Measurements from ENCODE around the gene RHBDD1. TPM values are rescaled to one million over a fixed set of nuclear protein-coding genes. Genes with fewer than 3 reads are reported as not detected.
A peak's percentile ranks its signal among the peaks of the same experiment; 100 is the strongest.

Gene RHBDD1
- polyA plus RNA-seq, 1 of the 3 experiments (the other 2 are of a cell fraction): 10.3 TPM

- TF ChIP-seq NRF1 (IDR thresholded peaks at IDR 0.05; ENCODE audit: low read depth, low read length) (peak; percentile 23; the same call in 1 of the 2 replicates), JUND (IDR thresholded peaks at IDR 0.05) (no peak), MXI1 (IDR thresholded peaks at IDR 0.05; ENCODE audit: low read depth, low read length) (peak; percentile 65; the same call in 1 of the 2 replicates), CTCF (IDR thresholded peaks at IDR 0.05) (no peak), RAD21 (IDR thresholded peaks at IDR 0.05; ENCODE audit: low read length) (peak; percentile 51), TAF1 (IDR thresholded peaks at IDR 0.05; ENCODE audit: borderline replicate concordance, low read depth, low read length) (peak; percentile 66; the same call in 1 of the 2 replicates), FOXJ3 (CRISPR knock-in tag; IDR thresholded peaks at IDR 0.05) (peak; percentile 49; the same call in 1 of the 2 replicates), CHD2 (IDR thresholded peaks at IDR 0.05; ENCODE audit: low read length, partially characterized antibody) (peak; percentile 8)
- TF ChIP-seq, protein P1, sequence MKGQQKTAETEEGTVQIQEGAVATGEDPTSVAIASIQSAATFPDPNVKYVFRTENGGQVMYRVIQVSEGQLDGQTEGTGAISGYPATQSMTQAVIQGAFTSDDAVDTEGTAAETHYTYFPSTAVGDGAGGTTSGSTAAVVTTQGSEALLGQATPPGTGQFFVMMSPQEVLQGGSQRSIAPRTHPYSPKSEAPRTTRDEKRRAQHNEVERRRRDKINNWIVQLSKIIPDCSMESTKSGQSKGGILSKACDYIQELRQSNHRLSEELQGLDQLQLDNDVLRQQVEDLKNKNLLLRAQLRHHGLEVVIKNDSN (IDR thresholded peaks at IDR 0.05; ENCODE audit: borderline replicate concordance, low read depth): peak; percentile 71
Measured at GRCh38 chr2:226799211-226799975, 36.5 kb upstream of the RHBDD1 start, which contains the start of gene IRS1 (continued).

DNA sequence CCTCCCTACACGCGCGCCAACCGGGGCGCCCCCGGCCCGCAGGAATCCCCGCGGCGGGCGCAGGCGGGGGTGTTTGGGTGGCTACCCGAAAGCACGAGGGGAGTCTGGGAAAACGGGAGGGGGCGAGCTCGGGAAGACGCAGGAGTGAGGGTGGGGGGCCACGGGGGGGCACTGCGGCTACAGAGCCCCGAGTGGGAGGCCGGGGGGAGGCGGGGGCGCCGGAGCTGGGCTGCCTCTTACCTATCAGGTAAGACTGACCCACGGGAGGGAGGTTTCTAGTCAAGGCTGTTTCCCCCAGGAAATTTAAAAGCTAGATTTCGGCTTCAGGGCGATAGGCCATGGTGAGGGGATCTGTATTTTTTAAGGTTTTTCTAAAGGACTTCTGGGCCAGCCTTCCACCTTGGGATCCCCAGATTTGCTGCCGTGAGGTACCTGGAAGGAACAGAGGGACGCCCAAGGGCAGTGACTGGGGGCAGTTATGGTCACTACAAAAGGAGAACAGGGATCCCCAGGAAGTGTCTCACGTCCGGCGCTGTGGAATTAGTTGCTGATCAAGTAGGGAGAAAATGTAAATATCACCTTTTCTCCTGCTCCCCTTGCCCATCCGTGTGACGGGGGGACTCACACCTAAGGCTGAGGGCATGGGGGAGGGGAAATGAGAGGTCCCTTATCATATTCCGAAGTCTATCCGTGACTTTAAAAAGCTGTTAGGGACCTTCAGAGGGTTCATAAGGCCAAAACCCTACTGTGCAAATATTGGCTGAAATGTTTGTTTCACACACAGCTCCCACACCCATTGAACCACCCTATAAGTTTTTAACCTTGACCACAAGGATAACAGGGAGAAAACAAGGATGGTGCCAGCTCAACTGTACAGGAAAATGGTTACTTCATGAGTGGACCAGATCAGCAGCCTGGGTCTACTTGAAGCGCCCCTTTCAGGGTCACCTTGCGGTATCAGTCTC is 35.6 kb upstream of the RHBDD1 start:
- H3K9me3 ChIP-seq: no peaks in the 10 kb centered on the region
- POLR2A ChIA-PET: interaction anchor here (1.1 kb wide), 1 partner anchor 911 kb away, joined by 3 read pairs; no protein-coding TSS in a partner anchor
- peak overlapping the region; percentile 62 to 69 for H3K27ac ChIP-seq (ENCODE audit: low read depth in 2 of 2, low read length in 1 of 2)
- peak overlapping the region; percentile 91; the same call in 1 of the 2 replicates for H3K9ac ChIP-seq
- peak; percentile 25 for DNase-seq
- H4K20me1 ChIP-seq (ENCODE audit: insufficient read depth): peaks cover 10% of the 10 kb centered on the region; the same call in 1 of the 2 replicates
- H2AFZ ChIP-seq (ENCODE audit: low read depth): peak overlapping the region; percentile 68
- WGBS (ENCODE audit: low lambda C conversion rate): 12% methylated on average over 23 of the region's 39 CpGs
- peaks cover 43% of the 10 kb centered on the region for H3K79me2 ChIP-seq (ENCODE audit: insufficient read depth)
- no peaks in the 10 kb centered on the region for H3K27me3 ChIP-seq (ENCODE audit: insufficient read depth)
- peaks cover 10% of the 10 kb centered on the region for H3F3A ChIP-seq (replicated peaks; ENCODE audit: insufficient read depth)
- CTCF ChIA-PET: interaction anchor here (0.7 to 4.0 kb wide), 35 partner anchors 11 to 1618 kb away, joined by 3 to 28 read pairs (median 3); partner anchors contain the start of gene RHBDD1
- H3K4me3 ChIP-seq (ENCODE audit: low read depth in 2 of 2, low read length in 1 of 2): peak overlapping the region; percentile 79 to 90
- peaks cover 3 to 10% of the 10 kb centered on the region in 2 experiments; a peak in 3 of 4 replicates for H3K4me1 ChIP-seq (ENCODE audit: control insufficient read depth in 1 of 2, insufficient read depth in 2 of 2, low read depth in 1 of 2, low read length in 1 of 2)
- peaks cover 0 to 25% of the 10 kb centered on the region in 2 experiments for H3K36me3 ChIP-seq (replicated peaks in 1 of 2; ENCODE audit: control insufficient read depth in 1 of 2, insufficient read depth in 2 of 2, low read length in 1 of 2)
- peak overlapping the region; percentile 74 for H3K4me2 ChIP-seq
- TF ChIP-seq NRF1 (IDR thresholded peaks at IDR 0.05; ENCODE audit: low read depth, low read length): no peak
- TF ChIP-seq CTCF (IDR thresholded peaks at IDR 0.05): peak; percentile 47
- TF ChIP-seq, protein P2, sequence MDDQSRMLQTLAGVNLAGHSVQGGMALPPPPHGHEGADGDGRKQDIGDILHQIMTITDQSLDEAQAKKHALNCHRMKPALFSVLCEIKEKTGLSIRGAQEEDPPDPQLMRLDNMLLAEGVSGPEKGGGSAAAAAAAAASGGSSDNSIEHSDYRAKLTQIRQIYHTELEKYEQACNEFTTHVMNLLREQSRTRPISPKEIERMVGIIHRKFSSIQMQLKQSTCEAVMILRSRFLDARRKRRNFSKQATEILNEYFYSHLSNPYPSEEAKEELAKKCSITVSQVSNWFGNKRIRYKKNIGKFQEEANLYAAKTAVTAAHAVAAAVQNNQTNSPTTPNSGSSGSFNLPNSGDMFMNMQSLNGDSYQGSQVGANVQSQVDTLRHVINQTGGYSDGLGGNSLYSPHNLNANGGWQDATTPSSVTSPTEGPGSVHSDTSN (IDR thresholded peaks at IDR 0.05): no peak
- H3K9me2 ChIP-seq: no peaks in the 10 kb centered on the region

Measured in SK-N-SH (cell line).